ENCODE data around the gene PRKCSH.

GRCh38 chr19:11464333-11465265 is 29.2 kb downstream of the PRKCSH start:
- no peak for TF ChIP-seq ZFX (IDR thresholded peaks at IDR 0.05)
- TF ChIP-seq CTCF (conservative IDR thresholded peaks at IDR 0.05): no peak

All from C4-2B (cell line).